ENCODE data around the gene ATG2B.

DNA sequence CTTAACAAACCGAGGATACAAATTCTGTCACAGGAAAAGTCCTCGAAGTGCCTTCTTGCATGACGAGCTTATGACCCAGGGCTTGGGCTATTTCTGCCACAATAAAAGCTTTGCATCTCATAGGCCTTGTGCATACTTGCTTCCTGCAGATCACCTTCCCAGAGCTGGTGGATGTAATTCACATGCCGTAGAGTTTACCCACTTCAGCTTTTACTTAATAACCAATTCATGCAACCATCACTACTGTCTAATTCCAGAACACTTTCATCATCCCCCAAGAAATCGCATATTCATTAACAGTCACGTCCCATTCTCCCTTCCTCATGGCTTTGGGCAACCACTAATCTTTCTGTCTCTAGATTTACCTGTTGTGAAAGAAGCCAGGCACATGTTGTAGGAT is 116.1 kb downstream of the ATG2B start:
- TF ChIP-seq, protein P1, sequence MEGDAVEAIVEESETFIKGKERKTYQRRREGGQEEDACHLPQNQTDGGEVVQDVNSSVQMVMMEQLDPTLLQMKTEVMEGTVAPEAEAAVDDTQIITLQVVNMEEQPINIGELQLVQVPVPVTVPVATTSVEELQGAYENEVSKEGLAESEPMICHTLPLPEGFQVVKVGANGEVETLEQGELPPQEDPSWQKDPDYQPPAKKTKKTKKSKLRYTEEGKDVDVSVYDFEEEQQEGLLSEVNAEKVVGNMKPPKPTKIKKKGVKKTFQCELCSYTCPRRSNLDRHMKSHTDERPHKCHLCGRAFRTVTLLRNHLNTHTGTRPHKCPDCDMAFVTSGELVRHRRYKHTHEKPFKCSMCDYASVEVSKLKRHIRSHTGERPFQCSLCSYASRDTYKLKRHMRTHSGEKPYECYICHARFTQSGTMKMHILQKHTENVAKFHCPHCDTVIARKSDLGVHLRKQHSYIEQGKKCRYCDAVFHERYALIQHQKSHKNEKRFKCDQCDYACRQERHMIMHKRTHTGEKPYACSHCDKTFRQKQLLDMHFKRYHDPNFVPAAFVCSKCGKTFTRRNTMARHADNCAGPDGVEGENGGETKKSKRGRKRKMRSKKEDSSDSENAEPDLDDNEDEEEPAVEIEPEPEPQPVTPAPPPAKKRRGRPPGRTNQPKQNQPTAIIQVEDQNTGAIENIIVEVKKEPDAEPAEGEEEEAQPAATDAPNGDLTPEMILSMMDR (IDR thresholded peaks at IDR 0.05): no peak
- no peak for TF ChIP-seq POLR2A (IDR thresholded peaks at IDR 0.05)
- TF ChIP-seq EP300 (IDR thresholded peaks at IDR 0.05): no peak

Measured in tibial nerve (tissue), 4 donors.